Smooth muscle cell of the brain vasculature (primary cell): ENCODE measurements around the gene TSPEAR.
"Not testable (repeated sequence)": the region's sequence is repeated elsewhere in the genome, so short reads cannot be mapped to it uniquely, and the experiment has no call there.

Experiments used
- DNase-seq: peaks from one replicate; pipeline ENCODE4 v3.0.0-alpha.2; 2012; ENCODE audit warnings: low read depth, low spot score

Gene TSPEAR

DNA sequence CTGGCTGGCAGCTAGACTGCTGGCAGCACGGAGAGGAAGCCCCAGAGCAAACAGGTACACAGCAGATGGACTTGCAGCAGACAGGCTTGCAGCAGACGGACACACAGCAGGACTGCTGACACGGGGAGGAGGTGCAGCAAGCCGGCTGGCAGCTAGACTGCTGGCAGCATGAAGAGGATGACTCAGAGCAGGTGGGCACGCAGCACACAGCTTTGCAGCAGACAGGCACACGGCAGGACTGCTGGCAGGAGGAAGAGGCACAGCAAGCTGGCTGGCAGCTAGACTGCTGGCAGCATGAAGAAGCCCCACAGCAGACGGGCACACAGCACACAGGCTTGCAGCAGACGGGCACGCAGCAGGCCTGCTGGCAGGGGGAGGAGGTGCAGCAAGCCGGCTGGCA, 160.6 kb downstream of the TSPEAR start:
- no peak for DNase-seq

DNA sequence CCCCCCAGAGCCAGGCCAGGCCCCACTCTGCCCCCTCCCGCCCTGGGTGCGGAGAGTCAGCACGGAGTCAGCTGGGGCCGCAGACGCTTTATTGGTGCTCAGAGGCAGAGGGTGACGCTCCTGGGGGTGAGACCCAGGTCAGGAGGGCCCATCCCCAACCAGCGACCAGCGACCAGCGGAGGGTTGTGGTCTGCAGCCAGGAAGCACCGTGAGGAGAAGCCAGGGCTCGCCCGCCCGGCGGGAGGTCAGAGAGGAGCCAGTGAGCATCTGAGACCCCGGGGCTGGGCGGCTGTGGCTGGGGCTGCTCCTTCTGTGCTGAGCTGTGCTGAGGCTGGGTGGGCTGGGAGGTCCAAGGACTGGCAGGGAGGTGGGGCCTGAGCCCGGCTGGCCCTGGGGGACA, 161.1 kb downstream of the TSPEAR start:
- not testable (repeated sequence) for DNase-seq

DNA sequence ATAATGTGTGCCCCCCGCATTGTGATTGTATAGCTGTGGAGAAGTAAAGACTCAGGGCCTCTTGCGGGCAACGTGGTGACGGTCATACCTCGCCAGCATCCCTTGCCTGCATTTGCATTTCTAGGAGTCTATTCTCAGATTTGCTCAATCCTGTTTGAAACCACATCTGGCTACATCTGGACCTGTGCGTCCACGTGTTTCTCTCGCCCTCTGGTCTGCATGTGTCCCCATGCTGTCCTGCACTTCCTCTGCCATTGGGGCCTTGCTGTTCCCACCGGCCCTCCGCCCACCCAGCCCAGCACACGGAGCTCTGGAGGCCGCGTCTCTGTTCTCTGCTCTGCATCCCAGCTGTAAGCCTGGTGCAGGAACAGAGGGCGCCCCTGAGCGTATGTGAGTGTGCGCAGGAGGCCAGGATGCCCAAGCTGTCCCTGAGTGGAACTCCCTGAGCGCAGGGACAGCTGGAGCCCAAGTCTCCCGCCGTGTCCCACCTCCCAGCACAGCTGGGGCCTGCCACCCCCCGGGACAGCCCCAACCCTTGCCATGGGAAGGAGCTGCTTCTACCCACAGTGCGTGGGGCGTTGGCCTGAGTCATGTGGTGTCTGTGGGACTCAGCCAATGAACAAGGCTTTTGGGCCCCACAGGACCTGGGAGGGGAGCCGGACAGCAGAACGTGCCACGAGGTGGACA, 161.7 kb downstream of the TSPEAR start:
- DNase-seq, result no peak

DNA sequence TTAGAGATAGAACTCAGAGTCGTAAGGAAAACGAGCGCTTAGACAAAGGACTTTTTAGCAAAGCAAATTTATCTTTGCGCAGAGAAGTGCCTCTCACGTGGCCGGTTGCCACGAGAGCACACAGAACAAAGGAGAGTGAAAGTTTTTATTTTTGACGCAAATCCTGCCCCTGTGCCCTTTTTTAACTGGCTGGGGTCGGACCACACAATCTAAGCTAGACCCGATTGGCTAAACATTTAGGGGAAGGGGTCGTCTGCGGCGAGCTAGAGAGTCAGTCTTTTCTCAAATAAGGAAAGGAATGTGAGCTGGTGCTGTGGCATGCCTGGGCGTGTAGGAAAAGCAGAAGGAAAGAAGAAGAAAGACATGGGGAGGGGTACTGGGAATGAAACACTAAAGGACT, 162.4 kb downstream of the TSPEAR start:
- DNase-seq, result no peak

DNA sequence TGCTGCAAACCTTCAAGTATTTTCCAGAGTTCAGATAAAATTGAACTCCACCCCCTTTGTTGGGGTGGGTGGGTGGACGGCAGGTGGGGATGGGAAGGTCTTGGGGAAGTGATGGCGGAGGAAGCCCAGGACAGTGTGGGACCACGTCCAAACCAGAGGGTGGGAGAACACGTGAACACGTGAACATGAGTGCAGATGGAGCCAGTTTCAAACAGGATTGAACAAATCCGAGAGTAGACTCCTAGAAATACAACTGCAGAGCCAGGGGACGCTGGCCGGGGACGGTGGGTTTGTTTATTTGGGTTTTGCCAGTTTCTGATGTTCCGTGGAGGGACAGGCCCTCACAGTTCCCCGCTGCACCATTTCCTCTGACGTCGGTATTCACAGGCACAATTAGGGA, 163.0 kb downstream of the TSPEAR start:
- no peak for DNase-seq

DNA sequence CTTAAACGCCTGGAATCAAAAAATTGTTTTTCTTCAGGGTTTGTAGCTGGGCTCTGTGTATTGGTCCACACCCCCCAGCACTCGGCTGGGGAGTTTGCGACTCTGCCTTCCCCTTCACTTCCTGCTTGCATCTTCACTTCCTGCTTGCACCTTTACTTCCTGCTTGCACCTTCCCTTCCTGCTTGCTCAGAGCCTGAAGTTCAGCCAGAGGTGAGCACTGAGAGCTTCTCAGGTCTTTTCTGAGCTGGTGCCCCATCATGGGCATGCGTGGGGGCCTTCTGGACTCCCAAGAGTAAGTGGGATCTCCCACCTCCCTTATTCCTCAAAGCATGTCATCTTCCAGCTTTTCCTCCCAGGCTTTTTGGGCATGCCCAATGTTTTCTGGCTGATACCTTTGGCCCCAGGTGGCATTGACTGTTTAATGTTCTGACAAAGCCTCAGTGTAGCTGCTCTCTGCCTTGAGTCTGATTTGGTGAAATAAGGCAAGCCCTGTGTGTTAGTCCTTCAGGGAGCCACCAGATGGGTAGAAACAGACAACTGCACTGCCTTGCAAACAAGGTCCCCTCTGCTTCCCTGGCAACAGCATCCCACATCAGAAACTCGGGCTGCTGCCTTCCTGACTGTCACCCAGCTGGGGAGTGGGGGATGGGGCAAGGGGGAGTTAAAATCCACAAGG, 163.6 kb downstream of the TSPEAR start:
- no peak for DNase-seq

DNA sequence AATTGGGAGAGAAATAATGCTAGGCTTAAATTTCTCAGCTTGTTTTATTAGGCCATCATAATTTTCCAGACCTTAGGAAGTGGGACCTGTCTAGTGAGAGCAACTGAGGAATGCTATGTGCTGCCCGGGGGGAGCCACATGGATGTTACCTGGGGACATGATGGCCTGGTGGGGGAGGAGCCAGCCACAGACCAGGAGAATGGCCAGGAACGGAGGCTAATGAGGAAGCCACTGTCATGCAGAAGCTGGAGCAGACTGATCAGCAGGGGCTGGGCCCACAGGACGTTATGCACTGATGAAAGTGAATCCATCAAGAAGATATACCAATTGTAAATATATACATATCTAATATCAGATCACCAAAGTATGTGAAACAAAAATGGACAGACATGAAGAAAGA, 166.8 kb downstream of the TSPEAR start:
- no peak for DNase-seq

DNA sequence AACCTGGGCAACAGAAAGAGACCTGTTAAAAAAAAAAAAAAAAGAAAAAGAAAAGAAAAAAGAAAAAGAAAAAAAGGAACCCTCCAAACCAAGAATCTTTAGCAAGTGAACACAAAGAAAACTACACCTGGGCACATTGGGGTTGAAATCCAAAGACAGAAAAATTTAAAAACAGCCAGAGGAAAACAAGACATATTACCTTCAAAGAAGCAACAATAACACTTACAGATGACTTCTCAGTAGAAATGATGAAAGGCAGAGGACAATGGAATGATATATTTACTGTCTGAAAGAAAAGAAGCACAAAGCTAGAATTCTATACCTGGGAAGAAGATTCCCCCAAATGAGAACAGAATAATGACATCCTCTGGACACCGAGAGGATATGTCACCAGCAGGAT, 168.7 kb downstream of the TSPEAR start:
- no peak for DNase-seq

DNA sequence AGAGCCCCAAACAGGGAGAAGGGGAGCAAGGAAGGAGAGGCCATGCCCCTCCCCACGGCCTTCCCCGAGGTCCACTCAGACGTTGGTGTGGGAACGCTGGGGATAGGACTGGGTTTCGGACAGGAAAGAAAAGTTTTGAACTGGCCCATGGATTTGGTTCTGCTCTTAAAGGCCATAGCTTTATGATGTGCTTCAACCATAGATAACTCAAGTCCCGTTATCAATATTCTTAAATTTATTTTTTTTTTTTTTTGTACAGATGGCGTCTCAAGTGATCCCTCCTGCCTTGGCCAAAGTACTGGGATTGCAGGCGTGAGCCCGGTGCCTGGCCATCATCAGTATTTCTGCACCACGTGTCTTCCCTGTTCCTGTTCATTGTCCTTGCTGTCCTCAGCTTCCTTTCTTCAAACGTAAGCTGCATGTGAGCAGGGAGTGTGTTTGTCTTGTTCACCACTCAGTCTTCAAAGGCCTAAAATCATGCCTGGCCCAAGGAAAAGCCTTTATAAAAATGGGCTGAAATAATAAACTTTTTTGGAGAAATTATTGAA, 170.6 kb downstream of the TSPEAR start:
- no peak for DNase-seq

DNA sequence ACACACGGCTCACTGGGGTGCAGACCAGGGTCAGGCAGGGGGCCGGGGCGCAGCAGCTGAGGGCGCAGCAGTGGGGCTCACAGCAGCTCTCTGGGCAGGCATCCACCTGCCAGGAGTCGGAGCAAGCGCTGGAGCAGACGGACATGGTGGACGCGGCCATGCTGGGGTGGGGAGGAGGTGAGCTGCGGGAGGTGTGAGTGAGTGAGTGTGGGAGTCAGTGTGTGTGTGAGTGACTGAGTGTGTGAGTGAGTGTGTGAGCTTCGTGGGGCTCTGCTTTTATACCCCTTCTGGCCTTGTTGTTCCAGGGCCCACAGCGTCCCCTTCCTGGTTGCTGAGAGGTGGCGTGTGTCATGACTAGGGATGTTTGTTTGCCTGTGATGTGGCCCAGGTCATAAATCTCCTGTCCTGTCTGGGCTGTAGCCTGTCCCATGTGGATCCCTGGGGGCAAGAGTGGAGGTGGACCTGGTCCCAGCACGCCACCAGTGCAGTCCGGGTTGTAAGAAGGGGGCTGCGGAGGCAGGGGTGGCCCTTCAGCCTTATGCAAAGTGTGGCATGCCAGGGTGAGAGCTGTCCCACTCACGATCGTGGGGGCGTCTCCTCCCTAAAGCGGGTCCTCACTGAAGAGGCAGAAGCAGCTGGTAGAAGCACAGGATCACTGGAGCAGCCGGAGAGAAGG, 171.2 kb downstream of the TSPEAR start, which contains the start of gene KRTAP10-1:
Gene KRTAP10-1, minus strand, starts transcription at position 205 of the 676 bp plus-strand sequence. Its CDS starts 45 bp downstream, at position 160.
- no peak for DNase-seq

DNA sequence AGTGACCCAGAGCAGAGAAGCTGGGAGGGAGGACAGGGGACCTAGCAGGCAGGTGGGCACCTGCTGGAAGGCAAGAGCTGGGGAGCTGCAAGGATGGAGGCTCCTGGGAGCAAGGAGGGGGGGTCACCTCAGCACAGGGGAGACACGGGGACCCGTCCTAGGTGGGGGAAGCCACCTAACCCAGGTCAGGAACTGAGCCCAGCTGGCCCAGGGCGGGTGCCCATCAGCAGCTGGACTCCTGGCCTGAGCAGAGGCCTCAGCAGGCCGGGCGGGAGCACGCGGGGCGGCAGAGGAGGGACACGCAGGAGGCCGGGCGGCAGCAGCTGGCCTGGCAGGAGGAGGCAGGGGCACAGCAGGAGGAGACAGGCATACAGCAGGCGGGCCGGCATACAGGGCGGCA, 172.3 kb downstream of the TSPEAR start:
- DNase-seq, result no peak

DNA sequence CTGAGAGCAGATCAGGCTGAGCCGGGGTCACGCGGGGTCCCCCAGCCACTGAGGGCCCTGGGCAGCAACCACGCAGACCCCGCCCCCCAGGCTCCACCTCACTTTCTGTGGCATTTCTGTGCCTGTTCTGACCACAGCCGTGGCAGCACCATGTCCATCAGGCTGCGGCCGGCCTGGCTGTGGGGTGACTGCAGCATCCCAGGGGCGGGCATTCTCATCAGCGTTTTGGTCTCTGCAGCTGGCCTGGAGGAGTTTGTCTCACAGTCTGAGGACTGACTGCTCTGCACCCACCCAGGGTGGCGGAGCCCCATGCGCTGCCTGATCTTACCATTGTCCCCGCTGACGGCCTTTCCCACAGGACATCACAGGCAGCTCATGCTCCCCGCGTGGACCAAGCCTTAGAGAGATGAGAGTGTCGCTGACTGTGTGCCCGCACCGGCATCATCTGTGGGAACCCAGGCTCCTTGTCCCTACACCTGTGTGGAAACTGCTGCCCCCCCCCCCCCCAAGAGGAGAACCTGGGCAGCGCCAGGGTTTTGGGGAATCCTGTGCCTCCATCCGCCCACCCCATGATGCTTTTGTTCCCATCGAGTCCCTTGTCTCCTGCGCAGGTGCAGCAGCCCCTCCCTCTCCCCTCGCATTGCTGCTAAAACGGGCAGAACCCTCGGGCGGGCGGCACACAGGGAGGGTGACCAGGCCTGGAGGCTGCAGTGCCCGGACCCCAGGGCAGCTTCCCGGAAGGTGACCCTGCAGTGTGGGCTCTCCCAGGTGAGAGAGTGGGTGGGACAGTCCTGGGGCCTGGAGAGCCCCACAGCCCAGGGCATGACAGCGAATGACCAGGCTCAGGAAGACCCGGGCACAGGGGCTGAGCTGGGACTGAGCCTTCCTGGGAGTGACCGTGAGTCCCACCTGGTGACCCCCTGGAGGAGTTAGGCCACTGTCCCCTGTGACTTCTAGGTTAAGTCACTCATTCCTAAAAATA, 173.2 kb downstream of the TSPEAR start:
- no peak for DNase-seq

DNA sequence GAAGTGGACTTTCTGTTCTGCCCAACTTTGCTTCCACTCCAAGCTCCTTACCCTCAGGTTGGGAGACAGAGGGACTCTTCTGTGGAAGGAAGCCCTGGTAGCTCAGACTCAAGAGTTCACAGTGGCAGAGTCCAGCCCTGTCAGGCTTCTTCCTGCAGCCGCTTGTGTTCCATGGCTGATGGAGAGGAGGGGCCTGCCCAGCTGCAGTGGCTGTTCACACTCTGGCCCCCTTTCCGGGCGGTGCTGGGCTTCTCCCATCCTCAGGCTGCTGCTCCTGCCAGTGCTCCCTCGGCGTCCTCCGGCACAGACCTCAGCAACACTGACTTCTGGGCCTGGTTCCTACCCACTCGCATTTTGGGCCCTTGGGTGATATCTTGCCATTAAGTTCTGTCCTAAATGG, 175.4 kb downstream of the TSPEAR start:
- no peak for DNase-seq

DNA sequence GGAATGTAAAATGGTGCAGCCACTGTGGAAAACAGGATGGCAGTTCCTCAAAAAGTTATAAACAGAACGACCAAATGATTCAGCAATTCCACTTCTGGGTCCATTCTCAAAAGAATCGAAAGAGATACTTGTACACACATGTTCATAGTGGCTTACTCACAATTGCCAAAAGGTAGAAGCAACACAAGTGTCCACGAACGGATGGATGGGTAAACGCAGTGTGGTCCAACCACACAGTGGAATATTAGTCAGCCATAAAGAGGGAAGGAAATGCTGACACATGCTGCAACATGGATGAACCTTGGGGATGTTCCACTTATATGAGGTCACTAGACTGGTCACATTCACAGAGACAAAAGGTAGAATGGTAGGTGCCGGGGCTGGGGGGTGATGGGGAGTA, 176.7 kb downstream of the TSPEAR start:
- DNase-seq, result no peak

DNA sequence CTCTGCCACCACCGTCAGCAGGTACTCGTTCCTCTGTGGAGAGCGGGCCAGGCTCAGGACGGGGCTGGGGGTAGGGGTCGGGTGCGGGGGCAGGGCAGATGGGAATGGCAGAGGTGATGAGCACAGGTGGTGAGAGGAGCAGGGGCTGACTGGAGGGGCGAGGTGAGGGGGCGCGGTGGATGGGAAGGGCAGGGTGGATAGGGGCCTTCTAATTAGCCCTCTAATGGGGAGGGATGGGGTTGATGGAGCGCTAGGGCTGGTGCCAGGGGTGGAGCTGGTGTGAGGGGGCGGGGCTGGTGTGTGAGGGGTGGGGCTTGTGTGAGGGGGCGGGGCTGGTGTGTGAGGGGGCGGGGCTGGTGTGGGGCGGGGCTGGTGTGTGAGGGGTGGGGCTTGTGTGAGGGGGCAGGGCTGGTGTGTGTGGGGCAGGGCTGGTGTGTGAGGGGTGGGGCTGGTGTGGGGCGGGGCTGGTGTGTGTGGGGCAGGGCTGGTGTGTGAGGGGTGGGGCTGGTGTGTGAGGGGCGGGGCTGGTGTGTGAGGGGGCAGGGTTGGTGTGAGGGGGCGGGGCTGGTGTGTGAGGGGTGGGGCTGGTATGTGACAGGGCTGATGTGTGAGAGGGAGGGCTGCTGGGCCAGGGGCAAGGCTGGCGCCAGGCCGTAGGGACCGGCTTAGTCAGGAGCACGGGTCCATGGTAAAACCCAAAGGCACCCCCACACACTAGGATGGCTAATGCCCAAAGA, 177.3 kb downstream of the TSPEAR start:
- DNase-seq, result no peak

DNA sequence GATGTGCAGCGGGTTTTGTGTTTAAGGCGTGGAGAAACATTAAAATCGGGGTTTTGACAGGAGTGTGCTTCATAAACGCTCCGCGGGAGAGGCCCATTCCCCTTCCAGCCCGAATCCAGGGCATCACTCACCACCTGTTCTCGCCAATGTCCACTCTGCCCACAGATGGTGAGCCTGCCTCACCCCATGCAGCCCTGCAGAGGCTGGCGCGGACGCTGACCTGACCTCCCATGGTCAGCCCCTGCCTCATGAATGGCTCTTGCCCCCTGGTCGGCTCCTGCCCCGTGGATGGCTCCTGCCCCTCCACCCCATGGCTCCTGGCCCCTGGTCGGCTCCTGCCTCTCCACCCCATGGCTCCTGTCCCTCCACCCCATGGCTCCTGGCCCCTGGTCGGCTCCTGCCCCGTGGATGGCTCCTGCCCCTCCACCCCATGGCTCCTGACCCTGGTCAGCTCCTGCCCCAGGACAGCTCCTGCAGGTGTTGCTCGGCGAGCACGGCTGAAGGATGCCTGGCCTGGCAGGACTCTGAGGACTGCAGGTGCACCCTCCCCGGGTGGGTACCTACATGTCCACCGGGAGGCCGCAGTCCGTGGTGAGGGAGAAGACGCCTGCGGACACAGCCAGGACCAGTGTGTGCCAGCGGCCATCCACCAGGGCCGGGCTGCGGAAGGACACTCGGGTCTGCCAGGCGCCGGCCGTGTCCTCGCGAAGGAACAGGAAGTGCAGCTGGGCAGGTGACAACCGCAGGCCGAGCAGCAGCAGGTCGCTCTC, 178.1 kb downstream of the TSPEAR start:
- no peak for DNase-seq

DNA sequence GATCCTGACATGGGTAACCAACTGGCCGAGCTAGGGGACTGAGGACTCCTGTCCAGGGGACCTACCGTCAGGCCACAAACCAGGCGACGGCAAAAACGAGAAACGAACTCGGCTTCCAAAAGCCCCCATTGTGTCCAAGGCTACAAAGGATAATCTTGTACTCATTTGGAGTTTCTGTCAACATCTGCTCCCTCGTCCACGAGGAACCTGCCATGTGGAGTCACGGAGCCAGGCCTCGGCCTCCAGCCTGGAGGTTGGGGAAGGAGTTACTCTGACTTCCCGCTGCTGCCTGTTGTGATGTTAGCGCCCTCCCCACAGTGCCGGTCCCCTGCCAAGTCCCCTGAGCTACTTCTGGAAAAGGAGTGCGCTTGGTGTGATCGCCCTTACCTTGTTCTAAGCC, 178.7 kb downstream of the TSPEAR start:
- DNase-seq, result no peak

DNA sequence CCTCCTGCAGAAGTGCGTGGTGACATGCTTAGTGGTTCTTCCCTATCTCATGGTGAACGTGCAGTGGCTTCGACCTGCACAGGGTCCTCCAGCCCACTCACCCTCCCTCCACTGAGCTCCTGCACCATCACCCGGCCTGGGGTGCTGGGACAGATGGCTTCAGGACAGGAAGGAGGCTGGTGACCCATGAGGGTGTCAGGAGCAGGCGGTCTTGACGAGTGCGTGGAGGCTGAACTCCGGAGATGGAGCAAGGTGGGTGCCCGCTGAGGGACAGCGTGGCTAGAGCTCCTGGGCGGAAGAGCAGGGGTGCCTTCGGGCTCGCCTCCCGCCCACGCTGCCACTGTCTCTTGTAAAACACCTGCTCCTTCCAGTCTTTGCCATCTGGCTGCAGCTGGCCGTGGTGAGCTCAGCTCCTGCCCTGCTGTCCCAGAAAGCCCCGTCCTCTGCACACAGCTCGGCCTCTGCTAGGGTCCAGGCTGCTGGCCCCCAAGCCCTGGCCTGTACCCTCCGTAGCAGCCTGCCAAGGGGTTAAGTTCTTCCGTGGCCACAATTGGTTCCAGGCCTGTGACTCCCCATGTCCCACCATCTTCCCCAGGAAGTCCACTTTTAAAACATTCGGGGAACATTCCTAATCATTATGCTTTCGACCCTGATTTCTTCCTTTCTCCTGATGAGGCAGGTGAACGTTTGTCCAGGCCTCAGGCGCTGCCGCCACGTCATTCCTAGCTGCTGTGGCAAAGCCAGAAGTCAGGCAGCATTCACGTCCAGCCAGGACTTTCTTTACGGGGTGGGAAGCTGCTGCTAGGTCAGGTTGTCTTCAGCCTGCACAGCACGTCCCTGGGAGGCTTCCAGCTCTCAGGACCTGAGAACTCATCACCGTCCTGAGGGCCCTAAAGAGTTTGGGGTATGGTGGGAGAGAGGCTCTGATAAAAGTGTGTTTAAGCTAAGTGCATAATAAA, 179.5 kb downstream of the TSPEAR start:
- DNase-seq, result no peak
